Transverse colon (tissue), 4 donors: ENCODE measurements around the gene CSRP1. TPM values are rescaled to one million over a fixed set of nuclear protein-coding genes. Genes with fewer than 3 reads are reported as not detected.
A peak's percentile ranks its signal among the peaks of the same experiment; 100 is the strongest.
"Not testable (repeated sequence)": the region's sequence is repeated elsewhere in the genome, so short reads cannot be mapped to it uniquely, and the experiment has no call there.

ENCODE experiments used
- DNase-seq: peaks from one replicate; pipeline ENCODE4 v3.0.0-alpha.2; 2019
- H3K27ac ChIP-seq, 4 donors: fragments of 200-600 bp; sonication (generic); 2 replicates each; pipeline ENCODE4 v1.5.1; 2016 to 2018; ENCODE audit warnings: inconsistent platforms in 4 of 4
- H3K27me3 ChIP-seq: fragments of 200-600 bp; sonication (generic); 2 replicates; pipeline ENCODE4 v1.5.1; 2017; ENCODE audit warnings: inconsistent platforms
- H3K36me3 ChIP-seq, 4 donors: fragments of 200-600 bp; sonication (generic); 2 replicates each; pipeline ENCODE4 v1.5.1; 2017 to 2019; ENCODE audit warnings: inconsistent platforms in 4 of 4
- H3K4me1 ChIP-seq, 4 donors: fragments of 200-600 bp; sonication (generic); 2 replicates each; pipeline ENCODE4 v1.5.1; 2017 to 2020; ENCODE audit warnings: inconsistent platforms in 4 of 4
- H3K4me3 ChIP-seq, 4 donors: fragments of 200-600 bp; sonication (generic); 1 replicate in 1 of 4; 2 replicates in 3 of 4; pipeline versions ENCODE4 v1.5.1 to v1.6.1; 2017 to 2019; ENCODE audit warnings: inconsistent platforms in 4 of 4
- H3K9me3 ChIP-seq, 2 donors: fragments of 200-600 bp; sonication (generic); 2 replicates each; pipeline ENCODE4 v1.5.1; 2017 to 2019; ENCODE audit warnings: inconsistent platforms in 2 of 2
- EP300 ChIP-seq: sonication (generic); formaldehyde crosslinking; IDR thresholded peaks from one replicate; pipeline ENCODE4 v1.6.1; 2017; ENCODE audit warnings: antibody characterized with exemption, low read depth
- POLR2A ChIP-seq: fragments of 450-650 bp; IDR thresholded peaks from one replicate; pipeline ENCODE4 v1.6.1; 2016; ENCODE audit warnings: antibody characterized with exemption, mild to moderate bottlenecking, moderate library complexity
- POLR2AphosphoS5 ChIP-seq, 3 donors: sonication (generic); formaldehyde crosslinking; IDR thresholded peaks; one replicate each; pipeline ENCODE4 v1.6.1; 2016; ENCODE audit warnings: antibody characterized with exemption in 3 of 3
- WGBS, 2 donors: methylation state at CpG; one replicate each; pipeline ENCODE4 v1.1.5; 2018; ENCODE audit warnings: low coverage in 1 of 2; 5-methylcytosine and 5-hydroxymethylcytosine counted together
- in situ Hi-C, 4 donors: fragments of 200-750 bp; cut with MboI; loops; one replicate each; pipeline versions ENCODE4 v1.15.0 to v1.15.1; 2017; ENCODE audit warnings: low sequenced_read_pairs in 3 of 4, low pct_ligation_motif_present in 1 of 4, low pct_unique_long_range_greater_than_20kb in 1 of 4
- intact Hi-C: fragments of 100-400 bp; cut with DNase I; formaldehyde crosslinking; loops from one replicate; pipeline ENCODE4 v1.15.1; 2023; ENCODE audit warnings: low total_unique reads
- total RNA-seq, 4 donors: library from RNA; depleted of rRNA; stranded (reverse); fragments of >200 nt; gene quantifications; one replicate each; pipeline ENCODE4 v1.1.0, GENCODE V29; 2016
- TF ChIP-seq, protein P1 (sequence below), 5 experiments: fragments of 200-600 bp in 3 of 5; fragments of 450-650 bp in 2 of 5; sonication (generic) in 3 of 5; IDR thresholded peaks; 1 replicate in 2 of 5; 2 replicates in 3 of 5; pipeline ENCODE4 v1.5.1; 2016 to 2017; ENCODE audit warnings: antibody characterized with exemption in 5 of 5, inconsistent platforms in 3 of 5, mild to moderate bottlenecking in 2 of 5, moderate library complexity in 1 of 5

CSRP1 gene
- total RNA-seq, 4 donors from 2014 or later, result 697 to 1,474 (median 915) TPM

DNA sequence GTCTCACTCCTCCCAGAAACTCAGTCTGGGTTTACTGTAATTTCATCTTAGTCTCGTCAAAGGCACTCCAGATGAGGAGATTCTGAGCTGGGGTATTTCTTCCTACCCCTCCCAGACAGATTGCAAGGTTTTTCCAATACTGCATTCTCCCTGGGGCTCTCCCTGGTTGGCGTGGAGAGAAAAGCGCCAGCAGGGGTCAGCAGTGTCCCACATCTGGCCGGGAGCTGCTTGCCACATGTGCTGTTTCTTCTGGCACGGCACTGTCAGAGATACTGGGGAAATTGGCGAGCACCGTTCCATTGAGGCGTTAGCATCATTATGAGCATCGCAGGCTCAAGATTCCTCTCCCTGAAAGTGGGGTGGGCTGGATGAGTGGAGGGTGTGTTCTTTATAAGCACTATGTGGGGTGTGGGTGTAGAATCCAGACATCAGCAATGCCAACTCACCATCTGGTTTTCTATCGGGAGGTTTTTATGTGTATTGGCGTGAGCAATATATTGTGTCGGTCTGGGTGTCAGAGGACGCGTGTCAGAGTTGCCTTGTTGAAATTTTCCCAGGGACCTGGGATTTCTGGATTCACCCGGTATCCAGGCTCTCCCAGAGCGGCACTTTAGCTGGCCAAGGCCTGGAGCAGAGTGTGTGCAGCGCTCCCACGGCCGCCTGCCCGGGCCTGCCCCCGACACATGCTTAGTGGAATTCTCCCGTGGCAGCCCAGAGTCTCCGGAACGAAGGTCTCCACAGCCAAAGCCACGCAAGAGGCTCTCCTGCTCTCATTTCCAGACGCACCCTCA lies 24.0 kb upstream of the CSRP1 start:
- peak; percentile 78 for DNase-seq
- TF ChIP-seq EP300, result no peak
- peak in 1 of 3 donors; percentile 21 for TF ChIP-seq POLR2AphosphoS5 (IDR thresholded peaks at IDR 0.05)
- TF ChIP-seq, protein P1, sequence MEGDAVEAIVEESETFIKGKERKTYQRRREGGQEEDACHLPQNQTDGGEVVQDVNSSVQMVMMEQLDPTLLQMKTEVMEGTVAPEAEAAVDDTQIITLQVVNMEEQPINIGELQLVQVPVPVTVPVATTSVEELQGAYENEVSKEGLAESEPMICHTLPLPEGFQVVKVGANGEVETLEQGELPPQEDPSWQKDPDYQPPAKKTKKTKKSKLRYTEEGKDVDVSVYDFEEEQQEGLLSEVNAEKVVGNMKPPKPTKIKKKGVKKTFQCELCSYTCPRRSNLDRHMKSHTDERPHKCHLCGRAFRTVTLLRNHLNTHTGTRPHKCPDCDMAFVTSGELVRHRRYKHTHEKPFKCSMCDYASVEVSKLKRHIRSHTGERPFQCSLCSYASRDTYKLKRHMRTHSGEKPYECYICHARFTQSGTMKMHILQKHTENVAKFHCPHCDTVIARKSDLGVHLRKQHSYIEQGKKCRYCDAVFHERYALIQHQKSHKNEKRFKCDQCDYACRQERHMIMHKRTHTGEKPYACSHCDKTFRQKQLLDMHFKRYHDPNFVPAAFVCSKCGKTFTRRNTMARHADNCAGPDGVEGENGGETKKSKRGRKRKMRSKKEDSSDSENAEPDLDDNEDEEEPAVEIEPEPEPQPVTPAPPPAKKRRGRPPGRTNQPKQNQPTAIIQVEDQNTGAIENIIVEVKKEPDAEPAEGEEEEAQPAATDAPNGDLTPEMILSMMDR (IDR thresholded peaks at IDR 0.05), result peak; percentile 62 to 75 (median 71)
- no peak for TF ChIP-seq POLR2A
- intact Hi-C loops, result loop anchor here (2.0 kb wide), 1 partner anchor 262 kb away; no protein-coding TSS in a partner anchor
- H3K27me3 ChIP-seq, result no peaks in the 10 kb centered on the region
- H3K4me3 ChIP-seq, result no peak overlapping the region
- peak overlapping the region; percentile 28 to 53 (median 44) for H3K27ac ChIP-seq
- H3K36me3 ChIP-seq, result no peaks in the 10 kb centered on the region
- peaks cover 0 to 35% (median 5%) of the 10 kb centered on the region in 4 donors for H3K4me1 ChIP-seq
- H3K9me3 ChIP-seq, result no peaks in the 10 kb centered on the region
- 60% methylated on average over 2 to 26 of the region's 26 CpGs for WGBS, 2 donors
- in situ Hi-C loops, result no loop called here

DNA sequence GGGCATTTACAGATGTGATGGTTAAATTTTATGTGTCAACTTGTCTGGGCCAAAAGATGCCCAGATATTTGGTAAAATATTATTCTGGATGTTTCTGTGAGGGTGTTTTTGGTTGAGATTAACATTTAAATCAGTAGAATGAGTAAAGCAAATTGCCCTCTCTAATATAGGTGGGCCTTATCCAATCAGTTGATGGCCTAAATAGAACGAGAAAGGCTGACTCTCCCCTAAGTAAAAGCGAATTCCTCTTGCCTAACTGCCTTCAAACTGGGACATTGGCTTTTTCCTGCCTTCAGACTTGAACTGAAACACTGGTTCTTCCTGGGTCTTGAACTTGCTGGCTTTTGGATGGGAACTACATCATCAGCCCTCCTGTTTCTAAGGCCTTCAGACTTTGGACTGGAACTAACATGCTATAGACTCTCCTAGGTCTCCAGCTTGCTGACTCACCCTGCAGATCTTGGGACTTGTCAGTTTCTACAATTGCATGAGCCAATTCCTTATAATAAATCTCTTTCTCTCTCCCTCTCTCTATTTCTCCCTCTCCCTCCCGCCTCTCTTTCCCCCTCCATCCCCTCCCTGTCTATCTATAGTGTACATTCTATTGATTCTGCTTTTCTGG lies 21.8 kb upstream of the CSRP1 start:
- WGBS, 2 donors, result 65 to 85% methylated on average over 2 to 3 of the region's 3 CpGs
- H3K36me3 ChIP-seq, result no peaks in the 10 kb centered on the region
- TF ChIP-seq, protein P1 (IDR thresholded peaks at IDR 0.05), result no peak
- TF ChIP-seq POLR2A, result no peak
- no peak for TF ChIP-seq EP300
- TF ChIP-seq POLR2AphosphoS5 (IDR thresholded peaks at IDR 0.05), result no peak
- no peaks in the 10 kb centered on the region for H3K9me3 ChIP-seq
- H3K27ac ChIP-seq, result no peak overlapping the region
- in situ Hi-C loops (no loop called here), intact Hi-C loops (no loop called here)
- H3K4me3 ChIP-seq, result no peak overlapping the region
- no peaks in the 10 kb centered on the region for H3K27me3 ChIP-seq
- DNase-seq, result no peak
- peaks cover 0 to 15% (median 0%) of the 10 kb centered on the region in 4 donors for H3K4me1 ChIP-seq

DNA sequence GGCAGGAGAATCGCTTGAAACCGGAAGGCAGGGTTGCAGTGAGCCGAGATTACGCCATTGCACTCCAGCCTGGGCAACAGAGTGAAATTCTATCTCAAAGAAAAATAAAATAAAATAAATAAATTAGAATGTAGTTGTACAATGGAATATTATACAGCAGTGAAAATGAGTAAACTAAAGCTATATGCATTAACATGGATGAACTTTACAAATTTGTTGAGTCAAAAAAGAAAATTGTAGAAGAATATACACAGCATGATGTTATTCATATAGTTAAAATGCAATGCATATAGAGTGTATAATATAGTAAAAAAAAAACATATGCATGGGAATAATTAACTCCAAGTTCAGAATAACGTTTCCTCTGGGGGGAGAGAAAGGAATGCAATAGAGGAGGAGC lies 21.0 kb upstream of the CSRP1 start:
- no peak for TF ChIP-seq POLR2AphosphoS5 (IDR thresholded peaks at IDR 0.05)
- TF ChIP-seq EP300, result no peak
- no peak for TF ChIP-seq POLR2A
- TF ChIP-seq, protein P1 (IDR thresholded peaks at IDR 0.05), result no peak
- in situ Hi-C loops, result no loop called here
- H3K9me3 ChIP-seq, result no peaks in the 10 kb centered on the region
- H3K4me1 ChIP-seq, result peaks cover 0 to 13% (median 0%) of the 10 kb centered on the region in 4 donors
- no peaks in the 10 kb centered on the region for H3K27me3 ChIP-seq
- no peak for DNase-seq
- no peak overlapping the region for H3K27ac ChIP-seq
- WGBS, 2 donors, result 91 to 97% methylated on average over 5 of the region's 5 CpGs
- no peaks in the 10 kb centered on the region for H3K36me3 ChIP-seq
- no peak overlapping the region for H3K4me3 ChIP-seq
- intact Hi-C loops, result no loop called here

DNA sequence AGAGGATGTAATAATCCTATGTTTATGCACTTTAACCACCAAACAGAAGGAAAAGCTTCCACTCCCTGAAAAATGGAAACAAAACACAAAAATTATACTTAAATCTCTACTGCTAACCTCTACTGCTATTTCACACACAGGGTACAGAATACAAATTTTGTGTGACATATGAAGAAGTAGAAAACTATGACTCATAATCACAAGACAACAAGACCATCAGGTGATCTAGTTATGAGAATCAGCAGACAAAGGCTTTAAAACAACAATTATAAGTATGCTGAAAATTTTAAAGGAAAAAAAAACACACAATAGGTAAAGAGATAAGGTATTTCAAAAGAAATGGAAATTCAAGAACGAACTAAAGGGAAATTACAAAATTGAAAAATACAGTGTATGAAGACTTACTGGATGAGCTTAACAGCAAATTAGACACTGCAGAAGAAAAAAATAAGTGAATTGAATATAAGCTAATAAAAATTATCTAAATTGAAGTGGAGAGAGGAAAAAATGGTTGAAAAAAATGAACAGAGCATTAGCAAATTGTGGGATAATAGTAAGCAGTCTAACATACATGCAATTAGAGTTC lies 18.4 kb upstream of the CSRP1 start:
- intact Hi-C loops, result no loop called here
- Histone ChIP-seq H3K36me3 (no peaks in the 10 kb centered on the region), H3K27ac (no peak overlapping the region), H3K4me1 (no peaks in the 10 kb centered on the region), H3K9me3 (no peaks in the 10 kb centered on the region), H3K4me3 (no peak overlapping the region), H3K27me3 (no peaks in the 10 kb centered on the region)
- 97 to 100% methylated on average over 1 of the region's 1 CpG for WGBS, 2 donors
- no peak for TF ChIP-seq POLR2A
- TF ChIP-seq POLR2AphosphoS5 (IDR thresholded peaks at IDR 0.05), result no peak
- TF ChIP-seq, protein P1 (IDR thresholded peaks at IDR 0.05), result no peak
- TF ChIP-seq EP300, result no peak
- in situ Hi-C loops, result no loop called here
- DNase-seq, result no peak

DNA sequence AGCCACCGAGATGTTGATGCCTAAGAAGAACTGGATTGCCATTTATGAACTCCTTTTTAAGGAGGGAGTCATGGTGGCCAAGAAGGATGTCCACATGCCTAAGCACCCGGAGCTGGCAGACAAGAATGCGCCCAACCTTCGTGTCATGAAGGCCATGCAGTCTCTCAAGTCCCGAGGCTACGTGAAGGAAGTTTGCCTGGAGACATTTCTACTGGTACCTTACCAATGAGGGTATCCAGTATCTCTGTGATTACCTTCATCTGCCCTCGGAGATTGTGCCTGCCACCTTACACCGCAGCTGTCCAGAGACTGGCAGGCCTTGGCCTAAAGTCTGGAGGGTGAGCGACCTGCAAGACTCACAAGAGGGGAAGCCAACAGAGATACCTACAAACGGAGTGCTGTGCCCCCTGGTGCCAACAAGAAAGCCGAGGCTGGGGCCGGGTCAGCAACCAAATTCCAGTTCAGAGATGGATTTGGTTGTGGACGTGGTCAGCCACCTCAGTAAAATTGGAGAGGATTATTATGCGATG lies 13.2 kb upstream of the CSRP1 start:
- H3K4me1 ChIP-seq, DNase-seq, H3K27me3 ChIP-seq, H3K9me3 ChIP-seq, intact Hi-C loops, H3K4me3 ChIP-seq, H3K36me3 ChIP-seq, in situ Hi-C loops, H3K27ac ChIP-seq: not testable (repeated sequence)
- WGBS, 2 donors, result 50 to 80% methylated on average over 2 to 14 of the region's 14 CpGs
